HG02938 (cell line): ENCODE results near the gene CTSO.
"Not testable (repeated sequence)": the region's sequence is repeated elsewhere in the genome, so short reads cannot be mapped to it uniquely, and the experiment has no call there.

Source experiments
- ATAC-seq: cut with Tn5 transposase; IDR thresholded peaks from one replicate; pipeline ENCODE4 v1.9.1; 2021; ENCODE audit warnings: mild to moderate bottlenecking, moderate library complexity; ENCODE audit not compliant: unreplicated experiment

Gene CTSO

GRCh38 chr4:155908187-155909139, 45.2 kb downstream of the CTSO start:
- peak; percentile 50 for ATAC-seq

- no peak for ATAC-seq
Observed at GRCh38 chr4:155907556-155907955, 46.1 kb downstream of the CTSO start.

GRCh38 chr4:155906554-155907247, 47.0 kb downstream of the CTSO start:
- ATAC-seq, result no peak

DNA sequence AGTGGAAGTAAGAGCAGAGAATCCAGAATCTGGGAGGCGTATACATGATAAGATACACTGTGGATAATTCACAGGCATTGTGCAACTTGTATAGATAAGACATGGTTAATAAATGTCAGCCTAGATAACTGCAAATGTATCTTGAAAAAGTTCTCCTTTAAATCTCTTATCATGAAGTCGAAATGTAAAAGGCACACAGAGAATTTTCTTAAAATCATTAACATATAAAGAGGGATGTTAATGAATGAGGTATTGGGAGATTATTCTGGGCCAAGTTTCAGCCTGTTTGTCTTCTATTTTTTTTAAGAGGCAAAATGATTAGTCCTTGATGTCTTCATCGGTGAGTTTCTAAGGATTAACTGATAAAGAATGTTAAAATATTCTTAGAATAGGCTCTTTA, 49.3 kb downstream of the CTSO start:
- no peak for ATAC-seq

DNA sequence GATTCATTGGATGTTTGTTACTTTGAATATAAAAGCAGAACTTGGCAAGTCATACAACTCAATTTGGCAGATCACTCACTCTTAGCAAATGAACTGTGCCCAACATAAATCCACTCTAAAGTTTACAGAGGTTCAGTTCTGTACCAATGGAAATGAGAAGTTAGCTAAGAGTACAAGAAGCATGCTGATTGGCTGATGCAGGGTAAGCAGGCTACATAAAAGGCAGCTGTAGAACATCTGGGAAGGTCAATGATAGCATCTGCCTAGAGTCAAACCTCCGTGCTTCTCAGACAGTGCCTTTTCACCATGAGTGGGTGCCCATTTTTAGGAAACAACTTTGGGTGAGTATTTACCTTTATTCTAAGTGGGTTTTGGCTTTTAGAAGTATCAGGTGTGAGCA, 50.2 kb downstream of the CTSO start, which contains the start of gene TDO2:
TSS of gene TDO2 (plus strand) at position 244 of the 400 bp plus-strand sequence. CDS start at position 307, 63 bp downstream.
- no peak for ATAC-seq

- no peak for ATAC-seq
Observed at GRCh38 chr4:155901013-155901412, 52.7 kb downstream of the CTSO start.

DNA sequence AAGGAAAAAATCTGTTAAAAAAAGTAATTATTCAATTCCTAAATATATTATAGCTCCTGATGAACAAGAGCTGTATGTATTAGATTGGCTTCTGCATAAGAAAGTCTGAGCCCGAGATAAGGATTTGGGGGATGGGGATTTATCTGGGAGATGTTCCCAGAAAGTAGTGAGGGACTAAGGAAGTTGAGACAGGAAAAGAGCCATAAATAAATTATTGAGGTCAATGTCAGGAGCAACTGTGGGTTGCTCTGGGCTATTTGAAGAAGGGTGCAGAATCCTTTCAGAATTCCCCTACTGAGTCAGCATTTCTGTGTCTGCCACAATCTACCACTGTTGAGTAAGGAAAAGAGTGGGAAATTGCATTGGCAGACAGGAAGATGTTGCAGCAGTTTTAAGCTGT, 53.3 kb downstream of the CTSO start:
- ATAC-seq, result no peak

GRCh38 chr4:155899891-155900290, 53.8 kb downstream of the CTSO start:
- ATAC-seq, result no peak

GRCh38 chr4:155898371-155898770, 55.3 kb downstream of the CTSO start:
- ATAC-seq, result not testable (repeated sequence)

- no peak for ATAC-seq
Observed at GRCh38 chr4:155891058-155891457, 62.6 kb downstream of the CTSO start.

DNA sequence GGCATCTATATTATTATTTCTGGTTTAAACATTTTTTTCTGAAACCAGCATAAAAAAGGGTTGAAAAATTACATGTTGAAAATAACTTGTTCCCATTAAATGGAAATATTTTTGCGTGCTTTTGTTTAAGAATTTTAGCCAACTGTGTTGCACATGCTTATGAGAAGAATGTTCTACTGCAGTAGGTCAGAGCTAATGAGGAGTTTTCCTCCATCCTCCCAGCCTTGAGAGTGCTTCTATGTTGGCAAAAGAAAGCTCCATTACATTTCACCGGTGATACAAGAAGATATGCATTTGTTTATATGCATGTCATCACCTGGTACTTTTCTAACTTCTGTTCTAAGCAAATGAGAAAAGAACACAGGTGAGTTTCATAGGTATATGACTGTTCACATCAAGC, 63.7 kb downstream of the CTSO start:
- no peak for ATAC-seq

- ATAC-seq, result peak; percentile 98
Observed at GRCh38 chr4:155889031-155889793, 64.5 kb downstream of the CTSO start.

- no peak for ATAC-seq
Observed at GRCh38 chr4:155887847-155888570, 65.7 kb downstream of the CTSO start.

GRCh38 chr4:155887045-155887444, 66.6 kb downstream of the CTSO start:
- no peak for ATAC-seq

DNA sequence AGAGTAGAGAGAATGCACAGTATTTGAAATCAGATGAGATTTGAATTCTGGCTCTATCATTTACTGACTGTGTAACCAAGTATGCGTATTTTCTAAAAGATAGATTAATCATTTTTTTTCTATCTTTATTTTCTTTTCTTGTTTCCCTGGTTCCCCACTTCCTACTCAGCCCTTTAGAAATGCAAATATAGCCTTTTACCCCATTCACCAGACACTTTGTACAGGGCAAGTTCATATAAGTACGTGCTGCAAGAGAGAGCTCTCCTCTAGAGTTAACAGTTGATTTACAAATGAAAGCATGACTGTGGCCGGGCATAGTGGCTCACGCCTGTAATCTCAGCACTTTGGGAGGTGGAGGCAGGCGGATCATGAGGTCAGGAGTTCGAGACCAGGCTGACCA, 68.0 kb downstream of the CTSO start:
- ATAC-seq, result no peak

DNA sequence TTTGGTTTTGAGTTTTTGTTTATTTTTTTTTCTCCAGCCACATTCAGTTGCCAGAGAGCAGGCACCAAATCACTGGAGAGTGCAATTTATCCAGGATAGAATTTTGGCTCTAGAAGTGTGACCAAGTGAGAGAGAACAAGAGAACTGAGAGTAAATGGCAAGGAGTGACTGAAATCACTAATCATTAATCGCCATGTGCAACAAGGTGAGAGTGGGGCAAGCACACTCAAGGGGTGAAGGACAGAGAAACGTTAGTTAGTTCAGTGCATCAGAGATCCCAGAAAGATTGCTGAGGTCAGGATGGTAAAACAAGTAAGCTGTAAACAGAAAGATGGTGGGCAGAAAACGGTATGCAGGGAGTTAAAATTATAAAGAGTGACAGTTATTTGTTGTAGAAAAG, 69.8 kb downstream of the CTSO start:
- ATAC-seq, result no peak

GRCh38 chr4:155881555-155881954, 72.1 kb downstream of the CTSO start:
- peak; percentile 67 for ATAC-seq

- ATAC-seq, result no peak
Observed at GRCh38 chr4:155879767-155880166, 73.9 kb downstream of the CTSO start.

DNA sequence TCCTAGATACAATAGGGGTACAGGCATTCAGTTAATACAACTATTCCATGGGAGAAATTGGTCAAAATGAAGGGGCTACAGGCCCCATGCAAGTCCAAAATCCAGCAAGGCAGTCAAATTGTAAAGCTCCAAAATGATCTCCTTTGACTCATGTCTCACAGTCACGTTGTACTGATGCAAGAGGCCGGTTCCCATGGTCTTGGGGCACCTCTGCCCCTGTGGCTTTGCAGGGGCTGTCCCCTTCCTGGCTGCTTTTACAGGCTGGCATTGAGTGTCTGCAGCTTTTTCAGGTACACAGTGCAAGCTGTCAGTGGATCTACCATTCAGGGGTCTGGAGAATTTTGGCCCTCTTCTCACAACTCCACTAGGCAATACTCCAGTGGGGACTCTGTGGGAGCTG, 75.1 kb downstream of the CTSO start:
- no peak for ATAC-seq

DNA sequence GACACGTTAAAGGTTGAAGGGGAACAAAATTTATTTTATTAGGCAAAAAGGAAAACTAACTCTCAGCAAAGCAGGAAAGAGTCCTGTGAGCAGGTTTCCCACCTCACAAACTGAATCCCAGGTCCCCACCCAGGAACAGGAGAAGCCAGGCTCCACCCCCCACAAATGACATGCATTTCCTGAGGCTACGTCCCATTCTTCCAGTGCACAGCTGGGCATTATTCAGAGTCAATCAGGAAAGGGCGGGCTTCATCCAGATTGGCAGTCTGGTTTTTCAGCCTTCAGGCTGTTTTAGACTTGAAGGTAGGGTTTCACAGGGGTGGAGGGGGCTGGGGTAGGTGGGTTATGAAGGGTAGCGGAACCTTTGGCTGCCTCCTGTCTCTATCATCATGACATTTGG, 75.7 kb downstream of the CTSO start:
- no peak for ATAC-seq

- no peak for ATAC-seq
Observed at GRCh38 chr4:155875878-155876277, 77.8 kb downstream of the CTSO start.
